GM19025 (cell line): ENCODE results near the gene CALR3.

Experiments used
- ATAC-seq: cut with Tn5 transposase; IDR thresholded peaks from one replicate; pipeline ENCODE4 v1.9.1; 2021; ENCODE audit warnings: mild to moderate bottlenecking, low read depth, moderate library complexity; ENCODE audit not compliant: unreplicated experiment

CALR3 gene

GRCh38 chr19:16435238-16435917, 60.6 kb downstream of the CALR3 start:
- ATAC-seq = no peak

DNA sequence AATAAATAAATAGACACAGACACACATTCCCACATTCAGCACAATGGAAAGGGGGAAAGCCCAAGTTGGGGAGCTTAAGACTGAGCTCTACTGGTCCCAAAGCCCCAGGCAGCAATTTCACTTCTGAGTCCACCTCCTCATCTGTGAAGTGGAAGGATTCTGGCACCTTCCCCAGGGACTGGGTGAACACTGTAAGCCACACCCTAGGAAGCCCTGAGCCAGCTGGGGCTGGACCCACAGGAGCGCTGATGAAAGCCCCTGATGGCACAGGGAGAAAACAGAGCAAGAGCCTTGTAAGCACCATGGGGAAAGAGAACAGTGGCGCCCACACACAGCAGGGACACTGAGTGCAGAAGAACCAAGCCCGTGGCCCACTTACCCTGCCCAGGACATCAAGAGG, 62.0 kb downstream of the CALR3 start:
- ATAC-seq = no peak

GRCh38 chr19:16429759-16430091, 66.2 kb downstream of the CALR3 start:
- ATAC-seq = no peak

- no peak for ATAC-seq
These were observed 66.8 kb downstream of the CALR3 start for GRCh38 chr19:16429066-16429758.
